Lower leg skin (tissue), 4 donors: ENCODE results near the gene ACADVL. TPM values are rescaled to one million over a fixed set of nuclear protein-coding genes. Genes with fewer than 3 reads are reported as not detected.
A peak's percentile ranks its signal among the peaks of the same experiment; 100 is the strongest.

Experiments used
- DNase-seq, 2 donors: peaks; one replicate each; pipeline ENCODE4 v3.0.0-alpha.2; 2019; ENCODE audit warnings: low spot score in 2 of 2
- H3K4me3 ChIP-seq: fragments of 200-600 bp; sonication (generic); 2 replicates; pipeline ENCODE4 v1.5.1; 2017; ENCODE audit warnings: mild to moderate bottlenecking, low read depth; ENCODE audit not compliant: poor library complexity, severe bottlenecking
- CTCF ChIP-seq, 3 donors: fragments of 450-650 bp; IDR thresholded peaks; one replicate each; pipeline ENCODE4 v1.5.1; 2016; ENCODE audit warnings: antibody characterized with exemption in 3 of 3, mild to moderate bottlenecking in 3 of 3, moderate library complexity in 2 of 3
- POLR2A ChIP-seq, 2 donors: fragments of 450-650 bp; IDR thresholded peaks; one replicate each; pipeline ENCODE4 v1.6.1; 2016 to 2017; ENCODE audit warnings: antibody characterized with exemption in 2 of 2, mild to moderate bottlenecking in 1 of 2, moderate library complexity in 1 of 2
- WGBS, 2 donors: methylation state at CpG; one replicate each; pipeline ENCODE4 v1.1.5; 2018; 5-methylcytosine and 5-hydroxymethylcytosine counted together
- intact Hi-C: fragments of 100-400 bp; cut with DNase I; formaldehyde crosslinking; loops from one replicate; pipeline ENCODE4 v1.15.0; 2023; ENCODE audit warnings: low total_unique reads
- total RNA-seq, 4 donors: library from RNA; depleted of rRNA; stranded (reverse); fragments of >200 nt; gene quantifications; one replicate each; pipeline ENCODE4 v1.1.0, GENCODE V29; 2016

Gene ACADVL
- total RNA-seq, 4 donors from 2014 or later = 703 to 1,179 (median 863) TPM

- intact Hi-C loops = no loop called here
- no peak overlapping the region for H3K4me3 ChIP-seq
- TF ChIP-seq CTCF (IDR thresholded peaks at IDR 0.05) (no peak), POLR2A (IDR thresholded peaks at IDR 0.05) (no peak)
- whole genome bisulfite sequencing, 2 donors = 82 to 86% methylated on average over 6 of the region's 6 CpGs
- DNase-seq = no peak
Observed at GRCh38 chr17:7249214-7249613, 29.5 kb downstream of the ACADVL start.

GRCh38 chr17:7249830-7250229, 30.1 kb downstream of the ACADVL start:
- TF ChIP-seq CTCF (IDR thresholded peaks at IDR 0.05) (no peak), POLR2A (IDR thresholded peaks at IDR 0.05) (no peak)
- intact Hi-C loops = no loop called here
- no peak overlapping the region for H3K4me3 ChIP-seq
- DNase-seq = no peak
- 83% methylated on average over 7 of the region's 7 CpGs for WGBS, 2 donors

- H3K4me3 ChIP-seq = peak overlapping the region; percentile 91
Observed at GRCh38 chr17:7250695-7251627, 31.2 kb downstream of the ACADVL start.

GRCh38 chr17:7251661-7252175, 32.0 kb downstream of the ACADVL start, which contains the start of gene CTDNEP1:
Gene CTDNEP1, minus strand, starts transcription at chr17:7251734. Its CDS starts 438 bp downstream, at chr17:7251296.
- TF ChIP-seq POLR2A (IDR thresholded peaks at IDR 0.05) = no peak
- no peak for TF ChIP-seq CTCF (IDR thresholded peaks at IDR 0.05)
- intact Hi-C loops = no loop called here
- WGBS, 2 donors = 0 to 1% methylated on average over 40 to 41 of the region's 41 CpGs
- DNase-seq = peak; percentile 99
- H3K4me3 ChIP-seq = peak within 1 kb of the TSS; percentile 91

More at GRCh38 chr17:7250695-7251627, 31.2 kb downstream of the ACADVL start:
- peak in 1 of 2 donors; percentile 92 for DNase-seq
- WGBS, 2 donors = 1 to 2% methylated on average over 35 to 44 of the region's 55 CpGs
- no peak for TF ChIP-seq POLR2A (IDR thresholded peaks at IDR 0.05)
- no peak for TF ChIP-seq CTCF (IDR thresholded peaks at IDR 0.05)
- intact Hi-C loops = no loop called here

GRCh38 chr17:7252176-7253043, 32.7 kb downstream of the ACADVL start, which contains the start of gene ELP5:
Gene ELP5, plus strand, starts transcription at chr17:7252215. Its CDS starts 336 bp downstream, at chr17:7252551.
- intact Hi-C loops = no loop called here
- WGBS, 2 donors = 1% methylated on average over 19 to 49 of the region's 55 CpGs
- peak; percentile 91 to 99 for DNase-seq
- TF ChIP-seq POLR2A (IDR thresholded peaks at IDR 0.05) (no peak), CTCF (IDR thresholded peaks at IDR 0.05) (peak in 1 of 3 donors; percentile 40)
- peak within 1 kb of the TSS; percentile 91 for H3K4me3 ChIP-seq
